ENCODE data around the gene SLC16A6. TPM values are rescaled to one million over a fixed set of nuclear protein-coding genes. Genes with fewer than 3 reads are reported as not detected.
"Not testable (repeated sequence)": the region's sequence is repeated elsewhere in the genome, so short reads cannot be mapped to it uniquely, and the experiment has no call there.

SLC16A6 gene
- polyA plus RNA-seq, 3 donors, result 0.51 to 0.85 (median 0.79) TPM

GRCh38 chr17:68253426-68253825 is 37.5 kb downstream of the SLC16A6 start:
- not testable (repeated sequence) for DNase-seq (ENCODE audit: low read depth in 3 of 3, low spot score in 2 of 3)

GRCh38 chr17:68249354-68249765 is 41.6 kb downstream of the SLC16A6 start:
- DNase-seq (ENCODE audit: low read depth in 3 of 3, low spot score in 2 of 3), result no peak

- DNase-seq (ENCODE audit: low read depth in 3 of 3, low spot score in 2 of 3), result no peak
Measured at GRCh38 chr17:68248891-68249290, 42.0 kb downstream of the SLC16A6 start.

GRCh38 chr17:68248199-68248825 is 42.6 kb downstream of the SLC16A6 start:
- no peak for DNase-seq (ENCODE audit: low read depth in 3 of 3, low spot score in 2 of 3)

GRCh38 chr17:68247445-68248198 is 43.3 kb downstream of the SLC16A6 start, which contains the start of gene AMZ2:
AMZ2 (plus strand) TSS chr17:68248043; CDS start chr17:68250188, 2,145 bp downstream.
- DNase-seq (ENCODE audit: low read depth in 3 of 3, low spot score in 2 of 3), result peak; percentile 82 to 89 (median 85)

GRCh38 chr17:68246271-68247028 is 44.5 kb downstream of the SLC16A6 start:
- DNase-seq (ENCODE audit: low read depth in 3 of 3, low spot score in 2 of 3), result no peak

GRCh38 chr17:68239632-68240366 is 51.1 kb downstream of the SLC16A6 start:
- no peak for DNase-seq (ENCODE audit: low read depth in 3 of 3, low spot score in 2 of 3)

- no peak for DNase-seq (ENCODE audit: low read depth in 3 of 3, low spot score in 2 of 3)
Measured at GRCh38 chr17:68238871-68239253, 52.1 kb downstream of the SLC16A6 start.

GRCh38 chr17:68238164-68238870 is 52.6 kb downstream of the SLC16A6 start:
- no peak for DNase-seq (ENCODE audit: low read depth in 3 of 3, low spot score in 2 of 3)

GRCh38 chr17:68237369-68238163 is 53.4 kb downstream of the SLC16A6 start:
- DNase-seq (ENCODE audit: low read depth in 3 of 3, low spot score in 2 of 3), result not testable (repeated sequence)

GRCh38 chr17:68235336-68235791 is 55.6 kb downstream of the SLC16A6 start:
- not testable (repeated sequence) for DNase-seq (ENCODE audit: low read depth in 3 of 3, low spot score in 2 of 3)

GRCh38 chr17:68234726-68235335 is 56.1 kb downstream of the SLC16A6 start:
- not testable (repeated sequence) for DNase-seq (ENCODE audit: low read depth in 3 of 3, low spot score in 2 of 3)

GRCh38 chr17:68232741-68233140 is 58.2 kb downstream of the SLC16A6 start:
- not testable (repeated sequence) for DNase-seq (ENCODE audit: low read depth in 3 of 3, low spot score in 2 of 3)

- DNase-seq (ENCODE audit: low read depth in 3 of 3, low spot score in 2 of 3), result no peak
Measured at GRCh38 chr17:68231541-68231940, 59.4 kb downstream of the SLC16A6 start.

- DNase-seq (ENCODE audit: low read depth in 3 of 3, low spot score in 2 of 3), result not testable (repeated sequence)
Measured at GRCh38 chr17:68231131-68231530, 59.8 kb downstream of the SLC16A6 start.

GRCh38 chr17:68229619-68230018 is 61.3 kb downstream of the SLC16A6 start:
- no peak for DNase-seq (ENCODE audit: low read depth in 3 of 3, low spot score in 2 of 3)

GRCh38 chr17:68228817-68229570 is 61.9 kb downstream of the SLC16A6 start:
- no peak for DNase-seq (ENCODE audit: low read depth in 3 of 3, low spot score in 2 of 3)
